Measurements from ENCODE around the gene GRM5.
"Not testable (repeated sequence)": the region's sequence is repeated elsewhere in the genome, so short reads cannot be mapped to it uniquely, and the experiment has no call there.

GRM5 gene

GRCh38 chr11:88480223-88480622 is 585.6 kb downstream of the GRM5 start:
- ChIA-PET POLR2A (no interaction called here), CTCF (no interaction called here)
- TF ChIP-seq, protein P1, sequence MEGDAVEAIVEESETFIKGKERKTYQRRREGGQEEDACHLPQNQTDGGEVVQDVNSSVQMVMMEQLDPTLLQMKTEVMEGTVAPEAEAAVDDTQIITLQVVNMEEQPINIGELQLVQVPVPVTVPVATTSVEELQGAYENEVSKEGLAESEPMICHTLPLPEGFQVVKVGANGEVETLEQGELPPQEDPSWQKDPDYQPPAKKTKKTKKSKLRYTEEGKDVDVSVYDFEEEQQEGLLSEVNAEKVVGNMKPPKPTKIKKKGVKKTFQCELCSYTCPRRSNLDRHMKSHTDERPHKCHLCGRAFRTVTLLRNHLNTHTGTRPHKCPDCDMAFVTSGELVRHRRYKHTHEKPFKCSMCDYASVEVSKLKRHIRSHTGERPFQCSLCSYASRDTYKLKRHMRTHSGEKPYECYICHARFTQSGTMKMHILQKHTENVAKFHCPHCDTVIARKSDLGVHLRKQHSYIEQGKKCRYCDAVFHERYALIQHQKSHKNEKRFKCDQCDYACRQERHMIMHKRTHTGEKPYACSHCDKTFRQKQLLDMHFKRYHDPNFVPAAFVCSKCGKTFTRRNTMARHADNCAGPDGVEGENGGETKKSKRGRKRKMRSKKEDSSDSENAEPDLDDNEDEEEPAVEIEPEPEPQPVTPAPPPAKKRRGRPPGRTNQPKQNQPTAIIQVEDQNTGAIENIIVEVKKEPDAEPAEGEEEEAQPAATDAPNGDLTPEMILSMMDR (IDR thresholded peaks at IDR 0.05; ENCODE audit: insufficient read depth, low read length, missing control alignments): no peak
- peak; percentile 65 for DNase-seq (ENCODE audit: low read depth, low spot score)
- H3K4me3 ChIP-seq (ENCODE audit: low read depth, low read length): no peak overlapping the region

DNA sequence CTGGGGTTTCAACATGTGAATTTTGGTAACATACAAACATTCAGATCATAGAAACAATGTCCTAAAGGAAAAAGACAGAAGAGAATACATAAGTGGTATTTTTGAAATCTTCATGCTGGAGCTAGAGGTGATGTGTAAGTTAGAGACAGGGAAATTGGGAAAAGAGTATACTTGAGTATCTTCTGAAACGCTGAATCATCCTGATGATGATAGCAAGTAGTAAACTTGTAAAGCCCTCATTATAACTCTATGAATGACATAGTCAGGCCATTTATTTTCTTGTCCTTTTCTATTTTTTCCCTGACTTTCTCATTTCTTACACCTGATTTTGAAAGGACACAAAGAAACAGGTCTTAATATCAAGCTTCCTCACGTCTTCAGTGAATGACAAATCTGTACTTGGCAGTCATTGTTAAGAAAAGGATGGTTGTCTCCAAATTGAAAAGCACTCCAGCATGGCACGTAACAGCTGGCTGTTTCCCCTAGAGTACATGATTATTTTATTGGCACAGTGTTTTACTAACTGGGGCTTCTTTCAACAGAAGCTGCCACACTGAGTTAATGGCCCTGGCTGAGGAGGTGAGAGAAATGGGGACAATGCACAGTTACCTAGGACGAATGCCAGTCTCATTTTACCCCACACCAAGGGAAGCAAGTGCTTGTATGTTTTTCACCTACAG is 587.5 kb downstream of the GRM5 start:
- H3K4me3 ChIP-seq (ENCODE audit: low read depth, low read length): no peak overlapping the region
- no peak for DNase-seq (ENCODE audit: low read depth, low spot score)
- TF ChIP-seq, protein P1 (IDR thresholded peaks at IDR 0.05; ENCODE audit: insufficient read depth, low read length, missing control alignments): no peak
- ChIA-PET POLR2A (no interaction called here), CTCF (no interaction called here)

DNA sequence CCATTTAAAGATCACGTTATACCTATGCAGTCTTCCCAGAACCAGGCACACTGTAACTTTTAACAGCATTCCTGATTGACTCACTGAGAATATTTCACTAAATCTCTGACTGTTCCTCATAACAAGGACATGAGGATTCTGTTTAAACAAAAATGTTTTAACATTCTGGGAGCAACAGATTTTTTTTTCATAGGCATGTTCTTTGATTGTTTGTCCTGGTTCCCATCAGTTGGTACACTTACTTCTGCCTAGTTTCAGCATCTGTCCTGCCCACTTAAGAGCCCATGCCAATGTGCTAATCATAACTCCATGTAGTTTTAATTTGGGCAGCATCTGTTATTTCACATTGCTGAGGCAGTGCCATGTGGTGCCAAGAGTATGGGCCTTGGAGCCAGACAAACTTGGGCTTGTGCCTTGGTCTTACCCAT is 589.8 kb downstream of the GRM5 start:
- ChIA-PET POLR2A (no interaction called here), CTCF (no interaction called here)
- DNase-seq (ENCODE audit: low read depth, low spot score): no peak
- TF ChIP-seq, protein P1 (IDR thresholded peaks at IDR 0.05; ENCODE audit: insufficient read depth, low read length, missing control alignments): no peak
- no peak overlapping the region for H3K4me3 ChIP-seq (ENCODE audit: low read depth, low read length)

DNA sequence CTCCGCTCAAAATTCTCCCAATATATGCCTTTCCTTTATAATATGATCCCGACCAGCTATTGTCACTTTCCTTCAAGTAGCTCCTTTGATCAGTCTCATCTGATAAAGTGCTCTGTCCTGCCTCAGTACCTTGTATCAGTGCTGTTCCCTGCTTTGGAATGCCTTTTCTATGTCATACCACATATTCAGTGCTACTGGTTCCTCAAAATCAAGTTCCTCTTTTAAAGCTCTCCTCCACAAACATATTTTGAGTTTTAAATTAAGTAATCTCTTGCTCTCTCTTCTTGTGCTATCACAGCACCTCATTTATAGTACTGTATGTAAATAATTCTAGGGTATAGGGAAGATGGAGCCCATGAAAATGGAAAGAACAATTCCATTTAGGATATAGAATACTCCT is 591.1 kb downstream of the GRM5 start:
- CTCF ChIA-PET: interaction anchor here (1.3 kb wide), 1 partner anchor 23 kb away, joined by 4 read pairs; no protein-coding TSS in a partner anchor
- DNase-seq (ENCODE audit: low read depth, low spot score): no peak

DNA sequence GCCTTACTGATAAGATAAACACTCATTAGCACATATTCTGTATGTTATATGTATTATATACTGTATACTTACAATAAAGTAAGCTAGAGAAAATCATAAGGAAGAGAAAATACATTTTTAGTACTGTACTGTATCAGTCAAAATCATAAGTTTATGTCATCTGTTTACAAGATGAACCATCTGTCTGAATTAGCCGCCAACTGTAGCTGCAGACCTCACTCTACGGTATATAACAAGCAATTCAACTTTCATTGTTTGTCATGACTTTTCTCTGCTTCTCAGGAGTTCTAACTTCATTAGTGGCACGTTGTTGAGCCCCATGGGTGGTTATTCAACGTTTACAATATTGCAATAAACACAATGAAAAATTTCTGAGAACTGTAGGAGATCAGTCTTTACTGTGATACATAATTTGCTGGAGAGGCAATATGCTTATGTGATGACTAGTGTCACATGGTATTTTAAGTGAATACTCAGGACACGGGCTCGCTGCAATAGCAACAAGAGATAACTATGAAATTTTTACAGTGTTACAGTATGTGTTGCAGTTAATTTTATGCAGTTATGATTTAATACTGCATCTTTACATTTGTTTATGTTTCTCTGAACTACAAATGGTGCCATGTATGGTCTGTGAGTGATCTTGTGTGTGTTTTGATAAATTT is 596.1 kb downstream of the GRM5 start:
- POLR2A ChIA-PET: no interaction called here
- no peak overlapping the region for H3K4me3 ChIP-seq (ENCODE audit: low read depth, low read length)
- TF ChIP-seq, protein P1 (IDR thresholded peaks at IDR 0.05; ENCODE audit: insufficient read depth, low read length, missing control alignments): no peak
- CTCF ChIA-PET: no interaction called here
- DNase-seq (ENCODE audit: low read depth, low spot score): no peak

More for the DNA sequence above, 591.1 kb downstream of the GRM5 start:
- no peak overlapping the region for H3K4me3 ChIP-seq (ENCODE audit: low read depth, low read length)
- TF ChIP-seq, protein P1 (IDR thresholded peaks at IDR 0.05; ENCODE audit: insufficient read depth, low read length, missing control alignments): no peak
- POLR2A ChIA-PET: no interaction called here

GRCh38 chr11:88464528-88464927 is 601.3 kb downstream of the GRM5 start:
- ChIA-PET POLR2A (no interaction called here), CTCF (no interaction called here)
- TF ChIP-seq, protein P1 (IDR thresholded peaks at IDR 0.05; ENCODE audit: insufficient read depth, low read length, missing control alignments): no peak
- H3K4me3 ChIP-seq (ENCODE audit: low read depth, low read length): no peak overlapping the region
- DNase-seq (ENCODE audit: low read depth, low spot score): no peak

- H3K4me3 ChIP-seq (ENCODE audit: low read depth, low read length); POLR2A ChIA-PET; CTCF ChIA-PET; DNase-seq (ENCODE audit: low read depth, low spot score): not testable (repeated sequence)
Measured at GRCh38 chr11:88463301-88463700, 602.5 kb downstream of the GRM5 start.

DNA sequence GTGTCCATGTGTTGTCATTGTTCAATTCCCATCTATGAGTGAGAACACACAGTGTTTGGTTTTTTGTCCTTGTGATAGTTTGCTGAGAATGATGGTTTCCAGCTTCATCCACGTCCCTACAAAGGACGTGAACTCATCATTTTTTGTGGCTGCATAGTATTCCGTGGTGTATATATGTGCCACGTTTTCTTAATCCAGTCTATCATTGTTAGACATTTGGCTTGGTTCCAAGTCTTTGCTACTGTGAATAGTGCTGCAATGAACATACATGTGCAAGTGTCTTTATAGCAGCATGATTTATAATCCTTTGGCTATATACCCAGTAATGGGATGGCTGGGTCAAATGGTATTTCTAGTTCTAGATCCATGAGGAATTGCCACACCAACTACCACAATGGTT is 607.7 kb downstream of the GRM5 start:
- CTCF ChIA-PET; POLR2A ChIA-PET; DNase-seq (ENCODE audit: low read depth, low spot score); H3K4me3 ChIP-seq (ENCODE audit: low read depth, low read length): not testable (repeated sequence)

Data from AG04449 (cell line).